Measurements from ENCODE around the gene NLRC3. TPM values are rescaled to one million over a fixed set of nuclear protein-coding genes. Genes with fewer than 3 reads are reported as not detected.
A peak's percentile ranks its signal among the peaks of the same experiment; 100 is the strongest.
"Not testable (repeated sequence)": the region's sequence is repeated elsewhere in the genome, so short reads cannot be mapped to it uniquely, and the experiment has no call there.

Gene NLRC3
- total RNA-seq, 2 donors from 2014 or later = 71.7 to 76.7 TPM

GRCh38 chr16:3542601-3543373 lies 34.4 kb downstream of the NLRC3 start:
- DNase-seq (no peak), ATAC-seq (no peak)
- Mint-ChIP-seq H3K4me1 (peaks cover 2% of the 10 kb centered on the region), H3K36me3 (ENCODE audit: low read depth) (no peaks in the 10 kb centered on the region), H3K4me3 (no peak overlapping the region), H3K27ac (peak overlapping the region; percentile 72), H3K27me3 (no peaks in the 10 kb centered on the region)
- no peaks in the 10 kb centered on the region for H3K9me3 ChIP-seq (ENCODE audit: control insufficient read depth, low read length, poor library complexity, severe bottlenecking)

- DNase-seq (no peak), ATAC-seq (no peak)
- H3K4me1 Mint-ChIP-seq = no peaks in the 10 kb centered on the region
- H3K9me3 ChIP-seq (ENCODE audit: control insufficient read depth, low read length, poor library complexity, severe bottlenecking) = no peaks in the 10 kb centered on the region
- no peaks in the 10 kb centered on the region for H3K36me3 Mint-ChIP-seq (ENCODE audit: low read depth)
- H3K27me3 Mint-ChIP-seq = no peaks in the 10 kb centered on the region
- H3K4me3 Mint-ChIP-seq = no peak overlapping the region
- H3K27ac Mint-ChIP-seq = no peak overlapping the region
These were observed 35.6 kb downstream of the NLRC3 start for GRCh38 chr16:3541527-3542155.

- Mint-ChIP-seq H3K27me3 (no peaks in the 10 kb centered on the region), H3K36me3 (ENCODE audit: low read depth) (no peaks in the 10 kb centered on the region), H3K27ac (no peak overlapping the region), H3K4me1 (peaks cover 19% of the 10 kb centered on the region), H3K4me3 (no peak overlapping the region)
- no peak for ATAC-seq
- DNase-seq = no peak
- no peaks in the 10 kb centered on the region for H3K9me3 ChIP-seq (ENCODE audit: control insufficient read depth, low read length, poor library complexity, severe bottlenecking)
These were observed 39.0 kb downstream of the NLRC3 start for GRCh38 chr16:3538222-3538621.

GRCh38 chr16:3536851-3537250 lies 40.4 kb downstream of the NLRC3 start:
- no peaks in the 10 kb centered on the region for H3K36me3 Mint-ChIP-seq (ENCODE audit: low read depth)
- DNase-seq (no peak), ATAC-seq (no peak)
- H3K4me3 Mint-ChIP-seq = no peak overlapping the region
- H3K4me1 Mint-ChIP-seq = peaks cover 19% of the 10 kb centered on the region
- peak overlapping the region; percentile 61 for H3K27ac Mint-ChIP-seq
- H3K27me3 Mint-ChIP-seq = no peaks in the 10 kb centered on the region
- no peaks in the 10 kb centered on the region for H3K9me3 ChIP-seq (ENCODE audit: control insufficient read depth, low read length, poor library complexity, severe bottlenecking)

GRCh38 chr16:3536271-3536731 lies 40.9 kb downstream of the NLRC3 start:
- Mint-ChIP-seq H3K4me3 (no peak overlapping the region), H3K4me1 (peaks cover 21% of the 10 kb centered on the region), H3K36me3 (ENCODE audit: low read depth) (no peaks in the 10 kb centered on the region), H3K27me3 (no peaks in the 10 kb centered on the region), H3K27ac (no peak overlapping the region)
- no peak for ATAC-seq
- H3K9me3 ChIP-seq (ENCODE audit: control insufficient read depth, low read length, poor library complexity, severe bottlenecking) = no peaks in the 10 kb centered on the region
- no peak for DNase-seq

DNA sequence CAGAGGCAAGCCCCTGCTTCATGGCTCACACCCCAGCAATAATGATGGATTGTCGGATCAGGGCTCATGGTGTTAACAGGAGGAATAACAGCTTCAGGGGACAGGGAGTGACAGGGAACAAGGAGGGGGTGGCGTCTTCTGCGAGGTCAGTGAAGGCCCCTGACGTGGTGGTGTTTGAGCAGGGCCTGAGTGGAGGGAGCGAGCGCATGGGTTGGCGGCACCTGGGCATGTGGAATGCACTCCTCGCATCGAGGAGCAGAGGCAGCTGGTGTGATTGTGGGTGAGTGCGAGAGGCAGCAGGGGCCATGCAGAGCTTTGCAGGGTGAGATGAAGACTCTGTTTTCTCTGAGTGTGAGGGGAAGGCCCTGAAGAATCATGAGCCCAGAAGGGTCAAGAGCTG lies 43.1 kb downstream of the NLRC3 start:
- Mint-ChIP-seq H3K4me3 (no peak overlapping the region), H3K36me3 (ENCODE audit: low read depth) (no peaks in the 10 kb centered on the region), H3K27ac (peak overlapping the region; percentile 86), H3K4me1 (peaks cover 22% of the 10 kb centered on the region), H3K27me3 (no peaks in the 10 kb centered on the region)
- no peaks in the 10 kb centered on the region for H3K9me3 ChIP-seq (ENCODE audit: control insufficient read depth, low read length, poor library complexity, severe bottlenecking)
- DNase-seq (no peak), ATAC-seq (no peak)

GRCh38 chr16:3532741-3533140 lies 44.5 kb downstream of the NLRC3 start:
- ATAC-seq (no peak), DNase-seq (no peak)
- Mint-ChIP-seq H3K36me3 (ENCODE audit: low read depth) (peaks cover 5% of the 10 kb centered on the region), H3K4me1 (peaks cover 31% of the 10 kb centered on the region), H3K27ac (peak overlapping the region; percentile 86), H3K4me3 (no peak overlapping the region), H3K27me3 (no peaks in the 10 kb centered on the region)
- no peaks in the 10 kb centered on the region for H3K9me3 ChIP-seq (ENCODE audit: control insufficient read depth, low read length, poor library complexity, severe bottlenecking)

DNA sequence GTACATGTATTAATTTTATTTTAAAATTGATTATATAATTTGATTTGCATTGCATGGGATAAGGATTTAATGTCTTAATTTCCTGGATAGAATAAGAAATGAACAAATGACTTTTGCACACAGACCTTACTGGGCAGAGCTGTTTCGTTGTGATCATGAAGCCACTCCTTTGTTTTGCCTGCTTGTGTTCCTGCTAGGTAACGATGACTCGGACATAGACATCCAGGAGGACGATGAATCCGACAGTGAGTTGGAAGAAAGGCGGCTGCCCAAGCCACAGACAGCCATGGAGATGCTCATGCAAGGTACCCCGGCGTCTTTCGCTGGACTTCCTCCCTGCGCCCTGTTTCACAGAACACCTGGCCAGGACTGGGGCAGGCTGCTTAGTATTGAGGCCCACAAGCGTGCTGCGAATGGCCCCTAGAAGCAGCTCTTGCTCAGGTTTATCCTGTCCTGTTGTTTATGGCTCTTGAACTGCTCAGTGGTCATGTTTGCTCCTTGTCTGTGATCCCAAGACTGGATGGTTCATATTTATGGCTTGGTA lies 46.8 kb downstream of the NLRC3 start:
- no peak for ATAC-seq
- peaks cover 33% of the 10 kb centered on the region for H3K4me1 Mint-ChIP-seq
- H3K27me3 Mint-ChIP-seq = no peaks in the 10 kb centered on the region
- no peaks in the 10 kb centered on the region for H3K9me3 ChIP-seq (ENCODE audit: control insufficient read depth, low read length, poor library complexity, severe bottlenecking)
- no peak for DNase-seq
- H3K27ac Mint-ChIP-seq = no peak overlapping the region
- H3K4me3 Mint-ChIP-seq = no peak overlapping the region
- peaks cover 5% of the 10 kb centered on the region for H3K36me3 Mint-ChIP-seq (ENCODE audit: low read depth)

DNA sequence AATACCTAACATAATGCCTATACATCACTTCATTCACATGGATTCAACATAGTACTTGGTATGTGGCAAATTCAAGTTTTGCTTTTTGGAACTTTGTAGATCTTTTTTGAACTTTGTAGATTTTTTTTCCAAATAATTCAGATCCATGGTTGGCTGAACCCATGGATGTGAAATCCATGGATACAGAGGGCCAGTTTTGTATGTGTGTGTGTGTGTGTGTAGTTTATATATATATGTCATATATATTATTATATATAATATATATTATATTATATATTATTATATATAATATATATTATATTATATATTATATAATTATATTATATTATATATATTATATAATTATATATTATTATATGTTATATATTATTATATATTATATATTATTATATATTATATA lies 48.0 kb downstream of the NLRC3 start:
- Mint-ChIP-seq H3K4me3 (no peak overlapping the region), H3K36me3 (ENCODE audit: low read depth) (peaks cover 5% of the 10 kb centered on the region), H3K27ac (no peak overlapping the region), H3K27me3 (no peaks in the 10 kb centered on the region), H3K4me1 (peaks cover 23% of the 10 kb centered on the region)
- DNase-seq (no peak), ATAC-seq (no peak)
- H3K9me3 ChIP-seq (ENCODE audit: control insufficient read depth, low read length, poor library complexity, severe bottlenecking) = no peaks in the 10 kb centered on the region

DNA sequence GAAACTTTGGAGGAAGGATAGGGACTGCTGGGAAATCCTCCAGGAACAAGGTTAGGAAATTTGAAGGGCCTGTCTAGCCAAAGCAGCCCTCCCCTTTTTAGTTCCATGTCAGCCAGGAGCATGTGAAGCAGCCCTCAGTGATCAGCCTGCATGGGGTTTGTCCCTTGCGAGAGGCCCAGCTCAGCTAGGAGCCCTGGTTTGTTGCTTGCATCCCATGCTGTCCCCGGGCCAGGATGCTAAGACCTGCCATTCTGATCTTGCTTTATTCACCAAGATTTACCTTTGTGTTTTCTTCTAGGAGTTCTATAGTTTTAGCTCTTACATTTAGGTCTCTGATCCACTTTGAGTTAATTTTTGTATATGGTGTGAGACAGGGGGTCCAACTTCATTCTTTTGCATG lies 48.8 kb downstream of the NLRC3 start:
- peaks cover 5% of the 10 kb centered on the region for H3K36me3 Mint-ChIP-seq (ENCODE audit: low read depth)
- DNase-seq (no peak), ATAC-seq (no peak)
- no peak overlapping the region for H3K4me3 Mint-ChIP-seq
- H3K4me1 Mint-ChIP-seq = peaks cover 19% of the 10 kb centered on the region
- H3K9me3 ChIP-seq (ENCODE audit: control insufficient read depth, low read length, poor library complexity, severe bottlenecking) = no peaks in the 10 kb centered on the region
- H3K27ac Mint-ChIP-seq = peak overlapping the region; percentile 87
- no peaks in the 10 kb centered on the region for H3K27me3 Mint-ChIP-seq

DNA sequence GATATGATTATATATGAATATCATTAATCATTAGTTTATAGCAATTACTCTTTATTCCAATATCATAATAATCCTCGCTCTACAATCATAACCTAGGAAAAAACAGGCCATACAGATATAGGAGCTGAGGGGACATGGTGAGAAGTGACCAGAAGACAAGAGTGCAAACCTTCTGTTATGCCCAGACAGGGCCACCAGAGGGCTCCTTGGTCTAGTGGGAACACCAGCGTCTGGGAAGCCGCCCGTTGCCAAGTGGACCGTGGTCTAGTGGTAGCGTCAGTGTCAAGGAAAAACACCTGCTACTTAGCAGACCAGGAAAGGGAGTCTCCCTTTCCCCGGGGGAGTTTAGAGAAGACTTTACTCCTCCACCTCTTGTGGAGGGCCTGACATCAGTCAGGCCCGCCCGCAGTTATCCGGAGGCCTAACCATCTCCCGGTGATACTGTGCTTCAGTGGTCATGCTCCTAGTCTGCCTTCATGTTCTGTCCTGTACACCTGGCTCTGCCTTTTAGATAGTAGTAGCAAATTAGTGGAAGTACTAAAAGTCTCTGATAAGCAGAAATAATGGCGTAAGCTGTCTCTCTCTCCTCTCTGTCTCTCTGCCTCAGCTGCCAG lies 49.9 kb downstream of the NLRC3 start:
- ATAC-seq; H3K9me3 ChIP-seq (ENCODE audit: control insufficient read depth, low read length, poor library complexity, severe bottlenecking); H3K36me3 Mint-ChIP-seq (ENCODE audit: low read depth); H3K4me3 Mint-ChIP-seq; H3K27ac Mint-ChIP-seq; H3K27me3 Mint-ChIP-seq: not testable (repeated sequence)
- peak in 1 of 3 donors; percentile 36 for DNase-seq
- peaks cover 19% of the 10 kb centered on the region for H3K4me1 Mint-ChIP-seq

- Mint-ChIP-seq H3K27me3 (no peaks in the 10 kb centered on the region), H3K27ac (peak overlapping the region; percentile 63), H3K36me3 (ENCODE audit: low read depth) (peaks cover 5% of the 10 kb centered on the region), H3K4me3 (no peak overlapping the region), H3K4me1 (peaks cover 16% of the 10 kb centered on the region)
- DNase-seq (no peak), ATAC-seq (no peak)
- no peaks in the 10 kb centered on the region for H3K9me3 ChIP-seq (ENCODE audit: control insufficient read depth, low read length, poor library complexity, severe bottlenecking)
These were observed 51.3 kb downstream of the NLRC3 start for GRCh38 chr16:3525951-3526350.

GRCh38 chr16:3523281-3523680 lies 53.9 kb downstream of the NLRC3 start:
- H3K36me3 Mint-ChIP-seq (ENCODE audit: low read depth) = peaks cover 12% of the 10 kb centered on the region
- no peak overlapping the region for H3K4me3 Mint-ChIP-seq
- peaks cover 15% of the 10 kb centered on the region for H3K4me1 Mint-ChIP-seq
- no peaks in the 10 kb centered on the region for H3K9me3 ChIP-seq (ENCODE audit: control insufficient read depth, low read length, poor library complexity, severe bottlenecking)
- no peak for DNase-seq
- no peak for ATAC-seq
- no peaks in the 10 kb centered on the region for H3K27me3 Mint-ChIP-seq
- H3K27ac Mint-ChIP-seq = no peak overlapping the region
